K562 (cell line): ENCODE data around the gene SERPINB3. TPM values are rescaled to one million over a fixed set of nuclear protein-coding genes. Genes with fewer than 3 reads are reported as not detected.

ENCODE experiments used
- ATAC-seq: fragments of 200-7000 bp; cut with Tn5 transposase; 3 replicates; pipeline ENCODE4 v1.9.1; 2020; ENCODE audit warnings: moderate library complexity
- BruUV-seq: library from RNA; stranded (reverse); fragments of 400-500 nt; replicated peaks from 2 replicates; lab custom pipeline; 2021; lab: Mats Ljungman, UMichigan
- CTCF ChIA-PET: fragments of 300-600 bp; formaldehyde crosslinking; extraction: SDS; loops from one replicate; lab custom pipeline; 2021; ENCODE audit warnings: low intra/inter-chr PET ratio; lab: Yijun Ruan, JAX
- POLR2A ChIA-PET: fragments of 300-600, 350-650 bp; sonication (Branson Sonifier 250); formaldehyde crosslinking; extraction: SDS; loops from one replicate; lab custom pipeline; 2021; ENCODE audit warnings: antibody characterized with exemption, inconsistent platforms; lab: Yijun Ruan, JAX
- DNase-seq, 4 experiments: peaks; one replicate each; pipeline versions ENCODE4 v3.0.0 to v3.0.0-alpha.2; 2011 to 2018; ENCODE audit warnings: low spot score in 3 of 4, mixed read lengths in 3 of 4; ENCODE audit errors: extremely low read depth in 1 of 4
- FAIRE-seq: peaks from 2 replicates; lab custom pipeline; 2011; peaks lifted over from hg19 to GRCh38; lab: Jason Lieb, UNC
- H2AFZ ChIP-seq: 2 replicates; pipeline ENCODE4 v1.6.0; 2011; ENCODE audit warnings: low read depth, low read length, control low read depth, inconsistent platforms
- H3K27ac ChIP-seq: fragments of 200-600 bp; 3 replicates; pipeline ENCODE4 v1.8.0; 2011; ENCODE audit warnings: low read depth, mild to moderate bottlenecking, control low read depth, inconsistent platforms, low read length, moderate library complexity, mixed read lengths; ENCODE audit errors: extremely low read depth
- H3K27me3 ChIP-seq, 2 experiments: fragments of 300-600 bp in 1 of 2; 2 replicates in 1 of 2; 3 replicates in 1 of 2; pipeline versions ENCODE4 v1.6.0 to v1.8.0; 2011; ENCODE audit warnings: inconsistent platforms in 2 of 2, low read length in 2 of 2, mild to moderate bottlenecking in 1 of 2, mixed read lengths in 1 of 2, moderate library complexity in 1 of 2; ENCODE audit not compliant: control insufficient read depth in 2 of 2, insufficient read depth in 2 of 2
- H3K36me3 ChIP-seq: fragments of 300-600 bp; 3 replicates; pipeline ENCODE4 v1.8.0; 2011; ENCODE audit warnings: mild to moderate bottlenecking, low read length, inconsistent platforms; ENCODE audit not compliant: control insufficient read depth, insufficient read depth
- H3K4me1 ChIP-seq, 2 experiments: fragments of 200-600 bp in 1 of 2; replicated peaks in 1 of 2; 2 replicates in 1 of 2; 3 replicates in 1 of 2; pipeline versions ENCODE4 v1.5.1 to v1.8.0; 2011; ENCODE audit warnings: inconsistent platforms in 2 of 2, low read length in 2 of 2, mild to moderate bottlenecking in 1 of 2, mixed read lengths in 1 of 2, moderate library complexity in 1 of 2; ENCODE audit not compliant: control insufficient read depth in 2 of 2, insufficient read depth in 2 of 2
- H3K4me2 ChIP-seq: 2 replicates; pipeline ENCODE4 v1.6.1; 2011; ENCODE audit warnings: low read length, control low read depth, inconsistent platforms, mixed read lengths; ENCODE audit not compliant: insufficient read depth
- H3K4me3 ChIP-seq: fragments of 200-600 bp; sonication (generic), shearing (Covaris generic); 2 replicates; pipeline ENCODE4 v1.5.1; 2016; ENCODE audit warnings: control low read depth, inconsistent platforms
- H3K79me2 ChIP-seq: fragments of 200-600 bp; 3 replicates; pipeline ENCODE4 v1.8.0; 2011; ENCODE audit warnings: low read length, inconsistent platforms; ENCODE audit not compliant: control insufficient read depth, insufficient read depth
- H3K9ac ChIP-seq, 2 experiments: 2 replicates each; pipeline versions ENCODE4 v1.6.0 to v1.6.1; 2011; ENCODE audit warnings: low read depth in 2 of 2, low read length in 2 of 2, control low read depth in 1 of 2, inconsistent platforms in 1 of 2, mild to moderate bottlenecking in 1 of 2, mixed read lengths in 1 of 2; ENCODE audit not compliant: insufficient read depth in 1 of 2
- H3K9me1 ChIP-seq: one replicate; pipeline ENCODE4 v1.6.0; 2011; ENCODE audit warnings: inconsistent platforms, mild to moderate bottlenecking, low read length, moderate library complexity; ENCODE audit not compliant: control insufficient read depth, insufficient read depth
- H3K9me3 ChIP-seq: replicated peaks from 2 replicates; pipeline ENCODE4 v1.5.1; 2011; ENCODE audit warnings: low read depth, low read length, inconsistent platforms; ENCODE audit not compliant: control insufficient read depth, insufficient read depth
- H4K20me1 ChIP-seq: replicated peaks from 2 replicates; pipeline ENCODE4 v1.6.1; 2011; ENCODE audit warnings: low read length, inconsistent platforms, mixed read lengths; ENCODE audit not compliant: control insufficient read depth, insufficient read depth
- CBX1 ChIP-seq: sonication (generic); IDR thresholded peaks from 2 replicates; pipeline ENCODE4 v1.6.1; 2016; ENCODE audit warnings: antibody characterized with exemption, low read depth, mild to moderate bottlenecking
- ESRRA ChIP-seq: fragments of 450-650 bp; IDR thresholded peaks from 2 replicates; pipeline ENCODE4 v1.6.1; 2014; ENCODE audit warnings: low read depth, mild to moderate bottlenecking, moderate library complexity, borderline replicate concordance
- GATA2 ChIP-seq: sonication (generic); formaldehyde crosslinking; IDR thresholded peaks from 2 replicates; pipeline ENCODE4 v1.4.0; 2020; ENCODE audit warnings: mild to moderate bottlenecking, missing genetic modification reagents
- NCOA6 ChIP-seq: fragments of 450-650 bp; IDR thresholded peaks from 2 replicates; pipeline ENCODE4 v1.6.1; 2017; ENCODE audit warnings: mild to moderate bottlenecking
- PCBP1 ChIP-seq: fragments of 200-400 bp; formaldehyde crosslinking; IDR thresholded peaks from 2 replicates; pipeline ENCODE4 v1.6.1; 2018; ENCODE audit warnings: mild to moderate bottlenecking, low read depth, low read length; ENCODE audit not compliant: poor library complexity, severe bottlenecking
- PCBP2 ChIP-seq: fragments of 200-400 bp; formaldehyde crosslinking; IDR thresholded peaks from 2 replicates; pipeline ENCODE4 v1.6.1; 2018; ENCODE audit warnings: low read length, low read depth, mild to moderate bottlenecking, moderate library complexity; ENCODE audit not compliant: poor library complexity, severe bottlenecking
- SNIP1 ChIP-seq: fragments of 450-650 bp; IDR thresholded peaks from 2 replicates; pipeline ENCODE4 v1.7.1; 2017; ENCODE audit warnings: low read depth, mild to moderate bottlenecking
- XRCC3 ChIP-seq: fragments of 450-650 bp; IDR thresholded peaks from 2 replicates; pipeline ENCODE4 v1.6.1; 2017; ENCODE audit warnings: mild to moderate bottlenecking, moderate library complexity
- ZNF274 ChIP-seq: IDR thresholded peaks from 2 replicates; pipeline ENCODE4 v1.6.1; 2011; ENCODE audit warnings: low read depth, mild to moderate bottlenecking, low read length, moderate library complexity, borderline replicate concordance
- WGBS: fragments of 100-300 bp; shearing (Covaris generic); methylation state at CpG from one replicate; pipeline ENCODE4 v1.1.6; 2016; ENCODE audit warnings: low coverage, mixed read lengths; ENCODE audit not compliant: insufficient coverage; ENCODE audit errors: missing lambda C conversion rate; 5-methylcytosine and 5-hydroxymethylcytosine counted together
- in situ Hi-C: fragments of 300-500 bp; cut with MboI; formaldehyde crosslinking; loops from 4 replicates; pipeline ENCODE4 v1.15.0; 2018; ENCODE audit warnings: inconsistent platforms, mixed read lengths
- intact Hi-C: fragments of 100-400 bp; cut with micrococcal nuclease; formaldehyde crosslinking; loops from 2 replicates; pipeline ENCODE4 v1.14.2; 2022
- polyA plus RNA-seq, 8 experiments: library from polyadenylated mRNA; depleted of rRNA in 4 of 8; stranded (reverse) in 5 of 8; unstranded in 3 of 8; fragments of >200 nt; fragmentation: Nextera tagmentation in 2 of 8; fragmentation: Illumina TruSeq in 1 of 8; extraction: Ambion mirVana in 2 of 8; extraction: Trizol in 1 of 8; gene quantifications; 2 replicates each; pipeline versions ENCODE4 v1.2.1 to v1.2.3, GENCODE V29; 2011 to 2014; ENCODE audit warnings: inconsistent platforms in 1 of 8, missing spikeins in 1 of 8
- total RNA-seq, 7 experiments: library from RNA; depleted of rRNA in 6 of 7; stranded (reverse); fragments of >200 nt in 6 of 7; fragmentation: Illumina TruSeq in 2 of 7; extraction: Trizol in 2 of 7; gene quantifications; 2 replicates each; pipeline versions ENCODE4 v1.2.1 to v1.2.3, GENCODE V29; 2011 to 2021; ENCODE audit warnings: low replicate concordance in 1 of 7
- TF ChIP-seq, protein P1 (sequence below): fragments of 450-650 bp; IDR thresholded peaks from 2 replicates; pipeline ENCODE4 v1.6.1; 2017; ENCODE audit warnings: antibody characterized with exemption, mild to moderate bottlenecking
- TF ChIP-seq, protein P2 (sequence below): fragments of 450-650 bp; IDR thresholded peaks from 2 replicates; pipeline ENCODE4 v1.6.1; 2016; ENCODE audit warnings: missing biosample characterization, missing genetic modification characterization
- TF ChIP-seq, protein P3 (sequence below): sonication (generic); formaldehyde crosslinking; IDR thresholded peaks from 2 replicates; pipeline ENCODE4 v1.8.0; 2022; ENCODE audit warnings: mild to moderate bottlenecking, missing genetic modification reagents

Gene SERPINB3
- total and polyA plus RNA-seq, 9 of the 15 experiments (the other 6 are each of a cell fraction or from before 2014, with no cell fraction given), result not detected

DNA sequence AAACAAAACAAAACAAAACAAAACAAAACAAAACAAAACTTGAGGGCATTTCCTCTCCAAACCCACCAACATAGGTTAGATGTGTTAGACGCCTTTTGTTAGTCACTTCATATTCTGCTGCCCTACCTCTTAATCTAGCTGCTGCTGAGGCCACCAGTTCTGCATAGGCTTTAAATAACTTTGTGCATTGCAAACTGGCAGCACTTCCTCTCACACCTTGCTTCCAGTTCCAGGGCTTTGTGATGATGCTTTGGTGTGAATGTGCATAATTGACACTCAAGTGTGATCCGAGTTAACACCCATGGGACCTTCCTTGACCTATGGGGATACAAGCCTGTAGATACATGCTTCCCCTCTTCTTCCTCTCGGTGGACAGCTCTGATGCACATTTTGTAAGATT lies 38.8 kb upstream of the SERPINB3 start:
- no peaks in the 10 kb centered on the region for H3K9me1 ChIP-seq
- ChIA-PET POLR2A (no interaction called here), CTCF (no interaction called here)
- no peaks in the 10 kb centered on the region for H3K4me1 ChIP-seq
- no peaks in the 10 kb centered on the region for H3K79me2 ChIP-seq
- BruUV-seq, result no TSS peak
- intact Hi-C loops (no loop called here), in situ Hi-C loops (no loop called here)
- no peaks in the 10 kb centered on the region for H3K27me3 ChIP-seq
- no peak overlapping the region for H3K4me2 ChIP-seq
- no peak for DNase-seq
- ATAC-seq, result no peak
- no peaks in the 10 kb centered on the region for H3K36me3 ChIP-seq
- no peaks in the 10 kb centered on the region for H4K20me1 ChIP-seq
- no peak for FAIRE-seq
- H3K27ac ChIP-seq, result no peak overlapping the region
- H3K9me3 ChIP-seq, result no peaks in the 10 kb centered on the region
- no peak overlapping the region for H2AFZ ChIP-seq
- 0% methylated on average over 2 of the region's 3 CpGs for WGBS
- no peak overlapping the region for H3K9ac ChIP-seq
- no peak overlapping the region for H3K4me3 ChIP-seq
- TF ChIP-seq ESRRA (no peak), ZNF274 (no peak), PCBP1 (no peak), PCBP2 (no peak), SNIP1 (no peak), NCOA6 (no peak), XRCC3 (no peak), GATA2 (CRISPR knock-in tag) (no peak), CBX1 (no peak)
- TF ChIP-seq, protein P1, sequence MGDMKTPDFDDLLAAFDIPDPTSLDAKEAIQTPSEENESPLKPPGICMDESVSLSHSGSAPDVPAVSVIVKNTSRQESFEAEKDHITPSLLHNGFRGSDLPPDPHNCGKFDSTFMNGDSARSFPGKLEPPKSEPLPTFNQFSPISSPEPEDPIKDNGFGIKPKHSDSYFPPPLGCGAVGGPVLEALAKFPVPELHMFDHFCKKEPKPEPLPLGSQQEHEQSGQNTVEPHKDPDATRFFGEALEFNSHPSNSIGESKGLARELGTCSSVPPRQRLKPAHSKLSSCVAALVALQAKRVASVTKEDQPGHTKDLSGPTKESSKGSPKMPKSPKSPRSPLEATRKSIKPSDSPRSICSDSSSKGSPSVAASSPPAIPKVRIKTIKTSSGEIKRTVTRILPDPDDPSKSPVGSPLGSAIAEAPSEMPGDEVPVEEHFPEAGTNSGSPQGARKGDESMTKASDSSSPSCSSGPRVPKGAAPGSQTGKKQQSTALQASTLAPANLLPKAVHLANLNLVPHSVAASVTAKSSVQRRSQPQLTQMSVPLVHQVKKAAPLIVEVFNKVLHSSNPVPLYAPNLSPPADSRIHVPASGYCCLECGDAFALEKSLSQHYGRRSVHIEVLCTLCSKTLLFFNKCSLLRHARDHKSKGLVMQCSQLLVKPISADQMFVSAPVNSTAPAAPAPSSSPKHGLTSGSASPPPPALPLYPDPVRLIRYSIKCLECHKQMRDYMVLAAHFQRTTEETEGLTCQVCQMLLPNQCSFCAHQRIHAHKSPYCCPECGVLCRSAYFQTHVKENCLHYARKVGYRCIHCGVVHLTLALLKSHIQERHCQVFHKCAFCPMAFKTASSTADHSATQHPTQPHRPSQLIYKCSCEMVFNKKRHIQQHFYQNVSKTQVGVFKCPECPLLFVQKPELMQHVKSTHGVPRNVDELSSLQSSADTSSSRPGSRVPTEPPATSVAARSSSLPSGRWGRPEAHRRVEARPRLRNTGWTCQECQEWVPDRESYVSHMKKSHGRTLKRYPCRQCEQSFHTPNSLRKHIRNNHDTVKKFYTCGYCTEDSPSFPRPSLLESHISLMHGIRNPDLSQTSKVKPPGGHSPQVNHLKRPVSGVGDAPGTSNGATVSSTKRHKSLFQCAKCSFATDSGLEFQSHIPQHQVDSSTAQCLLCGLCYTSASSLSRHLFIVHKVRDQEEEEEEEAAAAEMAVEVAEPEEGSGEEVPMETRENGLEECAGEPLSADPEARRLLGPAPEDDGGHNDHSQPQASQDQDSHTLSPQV, result no peak
- TF ChIP-seq, protein P2, sequence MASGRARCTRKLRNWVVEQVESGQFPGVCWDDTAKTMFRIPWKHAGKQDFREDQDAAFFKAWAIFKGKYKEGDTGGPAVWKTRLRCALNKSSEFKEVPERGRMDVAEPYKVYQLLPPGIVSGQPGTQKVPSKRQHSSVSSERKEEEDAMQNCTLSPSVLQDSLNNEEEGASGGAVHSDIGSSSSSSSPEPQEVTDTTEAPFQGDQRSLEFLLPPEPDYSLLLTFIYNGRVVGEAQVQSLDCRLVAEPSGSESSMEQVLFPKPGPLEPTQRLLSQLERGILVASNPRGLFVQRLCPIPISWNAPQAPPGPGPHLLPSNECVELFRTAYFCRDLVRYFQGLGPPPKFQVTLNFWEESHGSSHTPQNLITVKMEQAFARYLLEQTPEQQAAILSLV (tag), result no peak
- TF ChIP-seq, protein P3, sequence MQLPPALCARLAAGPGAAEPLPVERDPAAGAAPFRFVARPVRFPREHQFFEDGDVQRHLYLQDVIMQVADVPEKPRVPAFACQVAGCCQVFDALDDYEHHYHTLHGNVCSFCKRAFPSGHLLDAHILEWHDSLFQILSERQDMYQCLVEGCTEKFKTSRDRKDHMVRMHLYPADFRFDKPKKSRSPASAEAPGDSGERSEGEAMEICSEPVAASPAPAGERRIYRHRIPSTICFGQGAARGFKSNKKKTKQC, result no peak
